Measurements from ENCODE around the gene TP53AIP1. TPM values are rescaled to one million over a fixed set of nuclear protein-coding genes. Genes with fewer than 3 reads are reported as not detected.

The TP53AIP1 gene
- total and polyA plus RNA-seq, 9 of the 15 experiments (the other 6 are each of a cell fraction or from before 2014, with no cell fraction given): not detected

DNA sequence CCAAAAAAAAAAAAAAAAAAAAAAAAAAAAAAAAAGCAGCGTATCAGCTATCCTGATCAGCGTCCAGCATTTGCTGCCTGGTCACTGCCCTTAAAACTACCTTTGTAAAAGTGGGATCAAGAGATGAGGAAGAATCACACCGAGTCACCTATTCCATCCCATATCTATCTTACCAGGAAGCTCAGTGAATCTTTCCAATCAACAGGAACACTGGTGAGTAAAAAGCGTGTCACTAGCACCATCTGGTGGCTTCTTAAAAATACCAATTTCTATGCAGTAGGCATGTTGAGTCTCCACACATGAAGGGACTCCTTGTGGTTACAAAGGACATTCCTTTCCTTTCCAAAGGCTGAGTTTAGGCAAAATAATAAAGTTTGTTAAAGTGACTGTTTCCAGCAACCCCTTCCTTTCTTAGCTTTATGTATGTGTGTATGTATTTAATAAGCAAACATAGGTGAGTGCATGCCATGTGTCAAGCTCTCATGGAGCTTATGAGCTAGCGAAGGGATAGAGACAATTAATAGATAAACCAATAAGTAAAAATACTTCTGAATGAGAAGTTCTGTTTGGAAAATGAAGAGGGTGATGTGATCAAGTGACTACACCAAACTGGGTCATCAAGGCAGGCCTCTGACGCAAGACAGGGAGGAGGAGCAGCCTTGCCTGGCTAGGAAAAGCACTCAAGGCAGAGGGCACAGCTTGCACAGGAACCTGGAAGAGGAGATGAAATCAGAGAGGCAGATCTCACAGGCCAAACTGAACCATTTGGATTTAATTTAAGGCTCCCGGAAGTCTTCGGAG is 13.9 kb upstream of the TP53AIP1 start (continued):
- no peak for TF ChIP-seq ZNF77 (CRISPR knock-in tag; IDR thresholded peaks at IDR 0.05)
- TF ChIP-seq, protein P1, sequence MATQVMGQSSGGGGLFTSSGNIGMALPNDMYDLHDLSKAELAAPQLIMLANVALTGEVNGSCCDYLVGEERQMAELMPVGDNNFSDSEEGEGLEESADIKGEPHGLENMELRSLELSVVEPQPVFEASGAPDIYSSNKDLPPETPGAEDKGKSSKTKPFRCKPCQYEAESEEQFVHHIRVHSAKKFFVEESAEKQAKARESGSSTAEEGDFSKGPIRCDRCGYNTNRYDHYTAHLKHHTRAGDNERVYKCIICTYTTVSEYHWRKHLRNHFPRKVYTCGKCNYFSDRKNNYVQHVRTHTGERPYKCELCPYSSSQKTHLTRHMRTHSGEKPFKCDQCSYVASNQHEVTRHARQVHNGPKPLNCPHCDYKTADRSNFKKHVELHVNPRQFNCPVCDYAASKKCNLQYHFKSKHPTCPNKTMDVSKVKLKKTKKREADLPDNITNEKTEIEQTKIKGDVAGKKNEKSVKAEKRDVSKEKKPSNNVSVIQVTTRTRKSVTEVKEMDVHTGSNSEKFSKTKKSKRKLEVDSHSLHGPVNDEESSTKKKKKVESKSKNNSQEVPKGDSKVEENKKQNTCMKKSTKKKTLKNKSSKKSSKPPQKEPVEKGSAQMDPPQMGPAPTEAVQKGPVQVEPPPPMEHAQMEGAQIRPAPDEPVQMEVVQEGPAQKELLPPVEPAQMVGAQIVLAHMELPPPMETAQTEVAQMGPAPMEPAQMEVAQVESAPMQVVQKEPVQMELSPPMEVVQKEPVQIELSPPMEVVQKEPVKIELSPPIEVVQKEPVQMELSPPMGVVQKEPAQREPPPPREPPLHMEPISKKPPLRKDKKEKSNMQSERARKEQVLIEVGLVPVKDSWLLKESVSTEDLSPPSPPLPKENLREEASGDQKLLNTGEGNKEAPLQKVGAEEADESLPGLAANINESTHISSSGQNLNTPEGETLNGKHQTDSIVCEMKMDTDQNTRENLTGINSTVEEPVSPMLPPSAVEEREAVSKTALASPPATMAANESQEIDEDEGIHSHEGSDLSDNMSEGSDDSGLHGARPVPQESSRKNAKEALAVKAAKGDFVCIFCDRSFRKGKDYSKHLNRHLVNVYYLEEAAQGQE (IDR thresholded peaks at IDR 0.05; ENCODE audit: borderline replicate concordance): peak; percentile 61; the same call in 1 of the 2 replicates
- TF ChIP-seq, protein P1 (CRISPR knock-in tag; IDR thresholded peaks at IDR 0.05; ENCODE audit: low read depth): no peak
- no peak for TF ChIP-seq CHD2 (IDR thresholded peaks at IDR 0.05; ENCODE audit: low read depth, low read length)
- TF ChIP-seq, protein P2, sequence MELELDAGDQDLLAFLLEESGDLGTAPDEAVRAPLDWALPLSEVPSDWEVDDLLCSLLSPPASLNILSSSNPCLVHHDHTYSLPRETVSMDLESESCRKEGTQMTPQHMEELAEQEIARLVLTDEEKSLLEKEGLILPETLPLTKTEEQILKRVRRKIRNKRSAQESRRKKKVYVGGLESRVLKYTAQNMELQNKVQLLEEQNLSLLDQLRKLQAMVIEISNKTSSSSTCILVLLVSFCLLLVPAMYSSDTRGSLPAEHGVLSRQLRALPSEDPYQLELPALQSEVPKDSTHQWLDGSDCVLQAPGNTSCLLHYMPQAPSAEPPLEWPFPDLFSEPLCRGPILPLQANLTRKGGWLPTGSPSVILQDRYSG (tag; conservative IDR thresholded peaks at IDR 0.05; ENCODE audit: low read depth): no peak
- TF ChIP-seq, protein P3, sequence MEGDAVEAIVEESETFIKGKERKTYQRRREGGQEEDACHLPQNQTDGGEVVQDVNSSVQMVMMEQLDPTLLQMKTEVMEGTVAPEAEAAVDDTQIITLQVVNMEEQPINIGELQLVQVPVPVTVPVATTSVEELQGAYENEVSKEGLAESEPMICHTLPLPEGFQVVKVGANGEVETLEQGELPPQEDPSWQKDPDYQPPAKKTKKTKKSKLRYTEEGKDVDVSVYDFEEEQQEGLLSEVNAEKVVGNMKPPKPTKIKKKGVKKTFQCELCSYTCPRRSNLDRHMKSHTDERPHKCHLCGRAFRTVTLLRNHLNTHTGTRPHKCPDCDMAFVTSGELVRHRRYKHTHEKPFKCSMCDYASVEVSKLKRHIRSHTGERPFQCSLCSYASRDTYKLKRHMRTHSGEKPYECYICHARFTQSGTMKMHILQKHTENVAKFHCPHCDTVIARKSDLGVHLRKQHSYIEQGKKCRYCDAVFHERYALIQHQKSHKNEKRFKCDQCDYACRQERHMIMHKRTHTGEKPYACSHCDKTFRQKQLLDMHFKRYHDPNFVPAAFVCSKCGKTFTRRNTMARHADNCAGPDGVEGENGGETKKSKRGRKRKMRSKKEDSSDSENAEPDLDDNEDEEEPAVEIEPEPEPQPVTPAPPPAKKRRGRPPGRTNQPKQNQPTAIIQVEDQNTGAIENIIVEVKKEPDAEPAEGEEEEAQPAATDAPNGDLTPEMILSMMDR (IDR thresholded peaks at IDR 0.05 in 2 of 3, conservative IDR thresholded peaks at IDR 0.05 in 1 of 3; ENCODE audit: insufficient read depth in 2 of 3, low read depth in 1 of 3, low read length in 3 of 3): peak; percentile 62 to 76 (median 63); a peak in 5 of 6 replicates

Data from K562 (cell line).